HG03196 (cell line): ENCODE results near the gene CSNK2B.
"Not testable (repeated sequence)": the region's sequence is repeated elsewhere in the genome, so short reads cannot be mapped to it uniquely, and the experiment has no call there.

Experiments used
- ATAC-seq: cut with Tn5 transposase; IDR thresholded peaks from one replicate; pipeline ENCODE4 v1.9.1; 2021; ENCODE audit not compliant: unreplicated experiment

The CSNK2B gene

GRCh38 chr6:31687860-31688693 is 22.2 kb downstream of the CSNK2B start:
- ATAC-seq = no peak

- ATAC-seq = no peak
Observed at GRCh38 chr6:31689249-31690110, 23.6 kb downstream of the CSNK2B start.

DNA sequence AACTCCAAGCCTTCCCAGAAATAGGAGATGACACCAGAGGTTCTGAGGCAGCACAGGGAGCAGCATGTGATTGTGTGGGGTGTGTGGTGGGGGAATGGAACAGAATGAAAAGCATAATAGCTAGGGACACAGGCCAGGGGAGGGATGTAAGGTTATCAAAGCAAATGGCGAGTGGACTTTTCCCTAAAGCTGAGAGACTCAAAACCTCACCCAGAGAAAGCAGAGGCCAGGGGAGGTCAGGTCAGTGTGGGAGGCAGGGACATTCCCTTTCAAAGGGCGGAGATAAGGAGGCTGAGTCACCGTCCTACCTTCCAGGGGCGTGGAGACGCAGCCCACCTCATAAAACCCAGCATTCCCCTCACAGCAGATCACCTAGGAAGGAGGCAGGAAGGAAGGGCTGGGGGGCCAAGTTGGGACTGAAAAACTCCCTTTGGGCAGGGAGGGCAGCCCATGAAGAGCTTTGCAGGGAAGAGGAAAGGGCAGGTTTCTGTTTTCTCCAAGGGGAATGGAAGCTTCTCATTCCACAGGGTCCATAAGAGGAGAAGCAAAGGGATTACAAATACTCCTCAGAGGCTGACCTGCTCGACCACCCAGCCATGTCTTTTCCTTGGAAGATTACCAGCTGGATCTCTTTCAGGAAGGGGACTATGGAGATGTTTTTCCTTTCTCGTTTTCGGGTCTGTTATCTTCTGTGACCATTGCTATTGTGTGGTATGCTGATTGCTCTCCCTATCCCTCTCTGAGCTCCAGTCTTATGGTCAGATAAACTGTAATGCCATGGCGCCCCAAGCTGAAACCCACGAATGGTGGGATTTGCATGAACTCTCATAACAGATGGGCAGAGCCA is 24.6 kb downstream of the CSNK2B start:
- no peak for ATAC-seq

DNA sequence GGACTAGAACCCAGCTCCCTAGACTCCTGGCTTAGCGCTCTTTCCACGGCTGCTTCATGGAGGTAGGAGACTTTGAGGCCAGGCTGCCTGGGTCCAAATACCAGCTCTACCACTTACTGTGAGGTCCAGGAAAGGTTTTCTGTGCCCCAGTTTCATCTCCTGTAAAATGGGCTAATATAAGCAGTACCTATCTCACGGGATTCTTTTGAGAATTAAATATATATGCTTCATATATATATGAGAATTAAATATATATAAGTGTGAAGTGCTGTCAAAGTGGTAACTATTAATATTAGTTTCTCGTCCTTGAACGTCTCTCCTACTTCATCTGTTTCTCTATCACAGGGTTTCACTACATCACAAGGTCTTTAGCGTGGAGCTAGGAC is 25.2 kb downstream of the CSNK2B start:
- no peak for ATAC-seq

- no peak for ATAC-seq
Observed at GRCh38 chr6:31691564-31692108, 25.8 kb downstream of the CSNK2B start.

- ATAC-seq = no peak
Observed at GRCh38 chr6:31692353-31692752, 26.5 kb downstream of the CSNK2B start.

GRCh38 chr6:31692886-31693285 is 27.0 kb downstream of the CSNK2B start:
- ATAC-seq = no peak

GRCh38 chr6:31693535-31693934 is 27.7 kb downstream of the CSNK2B start:
- no peak for ATAC-seq

DNA sequence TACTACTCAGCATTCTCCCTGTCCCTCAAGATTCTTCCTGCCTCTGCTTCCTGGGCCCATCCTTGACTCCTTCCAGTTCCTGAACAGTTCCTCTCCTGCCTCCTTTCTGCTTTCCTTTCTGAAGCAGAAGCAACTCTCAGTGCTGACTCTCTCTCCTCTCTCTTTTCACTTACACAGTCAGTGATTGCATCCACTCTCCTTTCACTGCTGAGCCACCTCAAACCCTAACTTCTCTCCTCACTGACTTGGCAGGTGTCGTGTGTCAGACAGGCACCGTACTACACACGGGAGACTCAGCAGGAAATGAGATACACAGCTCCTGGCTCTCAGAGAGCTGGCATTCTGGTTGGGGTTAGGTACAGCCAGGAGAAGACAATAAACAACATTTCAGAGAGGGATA is 31.7 kb downstream of the CSNK2B start:
- ATAC-seq = no peak

DNA sequence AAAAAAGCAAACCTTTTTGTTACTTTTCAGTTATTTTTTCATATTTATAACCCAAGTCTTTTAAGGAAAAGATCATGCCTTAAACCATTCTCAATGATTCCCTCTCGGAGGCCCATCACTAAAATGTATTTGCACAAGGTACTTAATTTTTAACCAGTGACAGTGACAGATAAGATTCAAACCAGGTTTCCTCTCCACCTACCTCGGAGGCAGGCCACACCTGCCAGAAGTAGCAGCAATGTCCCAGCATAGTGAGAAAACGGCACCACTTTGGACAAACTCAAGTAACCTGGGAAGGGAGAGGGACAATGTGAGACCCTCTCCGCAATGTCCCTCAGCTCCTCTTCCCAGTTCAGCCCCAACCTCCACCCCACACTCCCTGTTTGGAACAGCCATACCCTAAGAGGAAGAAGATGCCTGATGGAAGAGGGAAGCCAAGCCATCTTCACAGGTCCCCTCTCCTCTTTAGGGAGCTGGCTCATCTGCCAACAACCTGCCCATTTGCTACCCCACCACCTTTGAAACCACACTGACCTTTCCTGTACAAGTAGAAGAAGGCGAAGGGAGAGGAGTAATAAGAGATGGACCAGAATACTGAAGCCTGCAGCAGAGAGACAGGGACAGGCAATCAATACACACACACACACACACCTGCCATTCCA is 35.0 kb downstream of the CSNK2B start:
- no peak for ATAC-seq

DNA sequence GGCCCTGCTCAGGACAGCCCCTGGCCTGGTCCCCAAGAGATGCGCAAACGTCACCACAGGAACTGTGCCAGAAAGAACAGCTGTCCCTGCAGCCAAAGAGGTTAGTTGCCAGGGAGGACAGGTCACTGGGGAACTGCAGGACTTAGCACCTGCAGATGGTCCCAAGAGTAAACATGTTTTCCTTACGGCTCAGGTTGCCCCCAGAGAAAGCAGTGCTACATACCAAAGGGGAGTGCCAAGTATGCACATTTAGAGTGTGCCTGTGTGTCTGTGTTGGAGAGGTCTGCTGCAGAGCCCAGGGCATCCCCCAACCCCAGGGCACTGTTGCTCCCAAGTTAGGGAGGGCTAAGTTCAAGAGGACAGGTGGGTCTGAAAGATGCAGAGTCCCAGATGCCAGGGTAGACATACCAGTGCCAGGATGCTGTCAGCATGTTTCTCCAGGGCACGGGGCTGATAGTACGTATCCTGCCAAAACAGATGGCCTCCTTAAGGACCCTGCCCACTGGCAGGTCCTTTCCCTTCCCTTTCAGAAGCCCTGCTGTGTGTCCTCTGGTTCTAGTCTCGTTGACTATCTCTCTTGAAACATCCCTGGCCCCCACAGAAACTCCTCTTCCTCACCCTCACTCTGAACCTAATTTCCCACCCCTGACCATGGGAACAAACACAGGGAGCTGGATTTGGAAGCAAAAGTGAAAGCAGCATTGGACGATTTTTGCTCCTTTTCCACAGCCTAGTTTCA is 36.0 kb downstream of the CSNK2B start:
- ATAC-seq = no peak

DNA sequence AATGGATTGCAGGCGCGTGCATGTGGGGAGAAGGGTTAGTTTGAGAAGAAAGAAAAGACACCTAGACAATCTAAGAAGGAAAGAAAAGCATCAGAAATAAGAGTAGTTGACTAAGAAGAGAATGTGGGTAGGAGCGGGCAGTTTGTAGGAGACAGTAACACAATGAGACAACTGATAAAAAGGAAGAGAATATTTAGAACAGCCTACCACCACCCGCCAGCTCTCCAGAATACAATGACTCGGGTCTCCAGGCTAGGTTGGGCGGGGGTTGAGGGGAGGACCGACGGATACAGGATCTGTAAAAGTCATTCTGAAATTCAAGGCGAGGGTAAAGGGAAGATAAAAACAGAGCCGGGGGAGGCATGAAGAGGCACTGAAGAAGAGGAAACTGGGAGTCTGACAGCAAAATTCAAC is 36.5 kb downstream of the CSNK2B start:
- ATAC-seq = no peak

DNA sequence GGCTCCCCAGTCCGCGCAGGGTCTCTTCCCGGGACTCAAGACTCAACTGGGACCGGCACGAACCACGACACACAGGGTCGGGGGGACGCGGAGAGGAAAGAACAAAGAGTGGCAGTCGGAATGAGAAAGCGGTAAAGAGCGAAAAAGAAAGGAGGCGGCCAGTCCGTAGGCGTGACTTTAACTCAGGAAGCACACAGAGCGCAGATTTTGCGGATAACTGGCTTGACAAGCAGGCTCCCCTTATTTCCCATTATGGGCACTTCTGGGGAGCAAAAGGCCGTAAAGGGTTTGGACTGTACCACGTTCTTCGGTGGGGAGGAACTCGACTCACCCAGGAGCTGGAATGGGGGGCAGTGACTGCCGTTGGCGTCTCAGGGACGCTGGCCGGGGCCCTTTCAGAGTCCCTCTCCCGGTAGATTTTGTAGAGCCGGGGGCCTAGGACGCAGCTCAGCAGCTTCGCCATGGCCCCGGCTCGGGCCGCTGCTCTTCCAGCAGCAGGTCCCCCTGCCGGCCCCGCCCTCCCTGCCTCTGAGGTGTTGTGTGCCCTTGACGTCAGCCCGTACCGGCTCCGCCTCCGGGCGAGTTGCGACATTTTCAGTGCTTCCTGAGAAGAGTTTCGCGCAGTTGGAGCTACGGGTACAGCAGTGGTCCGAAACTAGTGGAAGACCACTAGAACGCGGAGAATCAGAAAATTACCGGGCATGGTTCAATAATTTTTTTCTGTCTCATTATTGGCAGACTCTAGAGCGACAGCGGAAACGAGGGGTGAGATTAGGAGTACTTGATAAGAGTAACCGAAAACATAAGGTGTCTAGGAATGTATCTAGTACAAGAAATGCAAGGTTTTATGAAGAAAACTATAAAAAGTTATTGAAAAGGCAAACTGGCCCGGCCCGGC is 37.2 kb downstream of the CSNK2B start, which contains the start of gene ABHD16A:
Gene ABHD16A (minus strand): TSS at position 506 of the 898 bp plus-strand sequence. CDS start 43 bp downstream, at position 463.
- ATAC-seq = peak; percentile 86

DNA sequence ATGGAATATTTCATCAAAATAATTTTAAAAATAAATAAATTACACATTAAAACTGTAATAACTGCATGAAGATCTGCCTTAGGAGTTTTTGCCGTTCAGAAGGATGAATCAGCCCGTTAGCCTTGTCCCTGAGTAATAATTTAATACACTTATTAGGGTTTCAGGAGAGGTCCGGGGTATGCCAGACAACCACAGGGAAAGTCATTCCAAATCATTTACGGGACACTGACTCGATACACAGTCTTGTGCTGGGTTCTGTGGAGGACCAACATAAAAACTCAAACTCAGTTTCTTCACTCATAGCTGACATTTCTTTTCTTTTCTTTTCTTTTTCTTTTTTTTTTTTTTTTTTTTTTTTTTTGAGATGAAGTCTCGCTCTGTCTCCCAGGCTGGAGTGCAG is 40.1 kb downstream of the CSNK2B start:
- ATAC-seq = no peak

DNA sequence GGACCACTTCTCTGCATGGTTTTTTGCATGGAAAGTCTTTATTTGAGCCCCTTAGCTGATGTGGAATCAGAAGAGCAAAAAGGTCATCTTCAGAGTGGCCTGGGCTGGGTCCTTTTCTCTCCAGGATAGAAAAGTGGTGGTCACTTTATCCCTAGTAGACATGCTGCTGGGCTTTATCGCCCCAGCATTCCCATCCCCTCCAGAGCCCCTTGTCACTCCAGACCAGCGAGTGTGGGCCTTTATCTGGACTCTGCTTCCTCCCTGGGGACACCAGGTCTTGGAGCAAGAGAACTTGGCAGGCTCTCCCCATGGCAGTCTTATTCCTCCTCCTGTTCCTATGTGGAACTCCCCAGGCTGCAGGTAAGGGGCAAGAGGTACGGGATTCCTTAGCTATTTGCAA is 40.7 kb downstream of the CSNK2B start, which contains the start of gene LY6G6F:
Gene LY6G6F (plus strand): TSS at position 268 of the 400 bp plus-strand sequence. CDS start 41 bp downstream, at position 309.
- no peak for ATAC-seq

GRCh38 chr6:31707701-31708100 is 41.8 kb downstream of the CSNK2B start:
- no peak for ATAC-seq

- ATAC-seq = no peak
Observed at GRCh38 chr6:31708224-31708623, 42.3 kb downstream of the CSNK2B start.

DNA sequence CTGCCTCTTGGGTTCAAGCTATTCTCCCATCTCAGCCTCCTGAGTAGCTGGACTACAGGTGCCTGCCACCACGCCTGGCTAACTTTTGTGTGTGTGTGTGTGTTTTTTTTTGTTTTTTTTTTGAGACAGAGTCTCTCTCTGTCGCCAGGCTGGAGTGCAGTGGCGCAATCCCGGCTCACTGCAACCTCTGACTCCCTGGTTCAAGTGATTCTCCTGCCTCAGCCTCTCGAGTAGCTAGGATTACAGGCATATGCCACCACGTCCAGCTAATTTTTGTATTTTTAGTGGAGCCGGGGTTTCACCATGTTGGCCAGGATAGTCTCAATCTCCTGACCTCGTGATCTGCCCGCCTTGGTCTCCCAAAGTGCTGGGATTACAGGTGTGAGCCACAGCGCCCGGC is 43.3 kb downstream of the CSNK2B start:
- ATAC-seq = not testable (repeated sequence)
